HEK293 (cell line): ENCODE results near the gene ARHGAP24.
A peak's percentile ranks its signal among the peaks of the same experiment; 100 is the strongest.

ENCODE experiments used
- ATF2 ChIP-seq: fragments of 450-650 bp; formaldehyde crosslinking; IDR thresholded peaks from 2 replicates; pipeline ENCODE4 v1.5.1; 2016; ENCODE audit warnings: missing biosample characterization, missing genetic modification characterization, low read depth
- GFI1B ChIP-seq: fragments of 450-650 bp; formaldehyde crosslinking; IDR thresholded peaks from 2 replicates; pipeline ENCODE4 v1.5.1; 2016; ENCODE audit warnings: missing biosample characterization, missing genetic modification characterization
- KLF1 ChIP-seq: fragments of 450-650 bp; formaldehyde crosslinking; IDR thresholded peaks from 2 replicates; pipeline ENCODE4 v1.5.1; 2016; ENCODE audit warnings: missing biosample characterization, missing genetic modification characterization
- SCRT1 ChIP-seq: fragments of 450-650 bp; formaldehyde crosslinking; IDR thresholded peaks from 2 replicates; pipeline ENCODE4 v1.5.1; 2016; ENCODE audit warnings: missing biosample characterization, missing genetic modification characterization, borderline replicate concordance
- SCRT2 ChIP-seq: fragments of 450-650 bp; formaldehyde crosslinking; IDR thresholded peaks from 2 replicates; pipeline ENCODE4 v1.5.1; 2016; ENCODE audit warnings: missing biosample characterization, missing genetic modification characterization
- ZBTB17 ChIP-seq: fragments of 450-650 bp; formaldehyde crosslinking; IDR thresholded peaks from 2 replicates; pipeline ENCODE4 v1.5.1; 2016; ENCODE audit warnings: missing biosample characterization, missing genetic modification characterization
- ZEB2 ChIP-seq: fragments of 450-650 bp; formaldehyde crosslinking; IDR thresholded peaks from 2 replicates; pipeline ENCODE4 v1.5.1; 2016; ENCODE audit warnings: missing biosample characterization, missing genetic modification characterization
- ZNF10 ChIP-seq: fragments of 450-650 bp; formaldehyde crosslinking; IDR thresholded peaks from 2 replicates; pipeline ENCODE4 v1.5.1; 2017; ENCODE audit warnings: missing biosample characterization, missing genetic modification characterization
- ZNF138 ChIP-seq: fragments of 450-650 bp; formaldehyde crosslinking; IDR thresholded peaks from 2 replicates; pipeline ENCODE4 v1.5.1; 2016; ENCODE audit warnings: missing biosample characterization, missing genetic modification characterization, borderline replicate concordance
- ZNF16 ChIP-seq: fragments of 450-650 bp; formaldehyde crosslinking; IDR thresholded peaks from 2 replicates; pipeline ENCODE4 v1.5.1; 2016; ENCODE audit warnings: low read depth, missing biosample characterization, missing genetic modification characterization
- ZNF174 ChIP-seq: fragments of 450-650 bp; formaldehyde crosslinking; IDR thresholded peaks from 2 replicates; pipeline ENCODE4 v1.5.0; 2017; ENCODE audit warnings: missing biosample characterization, mild to moderate bottlenecking, missing genetic modification characterization
- ZNF2 ChIP-seq: fragments of 450-650 bp; formaldehyde crosslinking; IDR thresholded peaks from 2 replicates; pipeline ENCODE4 v1.5.1; 2016; ENCODE audit warnings: missing biosample characterization, missing genetic modification characterization
- ZNF248 ChIP-seq: fragments of 450-650 bp; formaldehyde crosslinking; IDR thresholded peaks from 2 replicates; pipeline ENCODE4 v1.5.1; 2017; ENCODE audit warnings: missing biosample characterization, missing genetic modification characterization
- ZNF341 ChIP-seq: fragments of 450-650 bp; formaldehyde crosslinking; IDR thresholded peaks from 2 replicates; pipeline ENCODE4; 2016; ENCODE audit warnings: low read depth, missing biosample characterization, missing genetic modification characterization
- ZNF423 ChIP-seq: fragments of 450-650 bp; formaldehyde crosslinking; IDR thresholded peaks from 2 replicates; pipeline ENCODE4 v1.5.1; 2016; ENCODE audit warnings: missing biosample characterization, missing genetic modification characterization
- ZNF521 ChIP-seq: fragments of 450-650 bp; formaldehyde crosslinking; IDR thresholded peaks from 2 replicates; pipeline ENCODE4 v1.5.1; 2017; ENCODE audit warnings: missing biosample characterization, mild to moderate bottlenecking, missing genetic modification characterization
- ZNF529 ChIP-seq: fragments of 450-650 bp; formaldehyde crosslinking; IDR thresholded peaks from 2 replicates; pipeline ENCODE4 v1.5.1; 2017; ENCODE audit warnings: missing genetic modification characterization, missing biosample characterization; ENCODE audit not compliant: insufficient replicate concordance
- ZNF830 ChIP-seq: fragments of 450-650 bp; IDR thresholded peaks from 2 replicates; pipeline ENCODE4 v1.5.0; 2018; ENCODE audit warnings: missing biosample characterization, missing genetic modification characterization, low read depth, mild to moderate bottlenecking, moderate library complexity
- TF ChIP-seq, protein P1 (sequence below): fragments of 450-650 bp; formaldehyde crosslinking; IDR thresholded peaks from 2 replicates; pipeline ENCODE4 v1.5.1; 2017; ENCODE audit warnings: missing biosample characterization, missing genetic modification characterization
- TF ChIP-seq, protein P2 (sequence below): fragments of 450-650 bp; formaldehyde crosslinking; conservative IDR thresholded peaks from 2 replicates; pipeline ENCODE4 v1.5.1; 2016; ENCODE audit warnings: low read depth, missing biosample characterization, missing genetic modification characterization
- TF ChIP-seq, protein P3 (sequence below): fragments of 450-650 bp; formaldehyde crosslinking; IDR thresholded peaks from 2 replicates; pipeline ENCODE4 v1.5.1; 2016; ENCODE audit warnings: missing biosample characterization, missing genetic modification characterization
- TF ChIP-seq, protein P4 (sequence below): fragments of 450-650 bp; formaldehyde crosslinking; IDR thresholded peaks from 2 replicates; pipeline ENCODE4 v1.5.1; 2016; ENCODE audit warnings: missing biosample characterization, missing genetic modification characterization

The ARHGAP24 gene

GRCh38 chr4:85929961-85930665 is 455.2 kb downstream of the ARHGAP24 start (continued):
- TF ChIP-seq ATF2 (tag by site-specific recombination) = no peak
- TF ChIP-seq, protein P1, sequence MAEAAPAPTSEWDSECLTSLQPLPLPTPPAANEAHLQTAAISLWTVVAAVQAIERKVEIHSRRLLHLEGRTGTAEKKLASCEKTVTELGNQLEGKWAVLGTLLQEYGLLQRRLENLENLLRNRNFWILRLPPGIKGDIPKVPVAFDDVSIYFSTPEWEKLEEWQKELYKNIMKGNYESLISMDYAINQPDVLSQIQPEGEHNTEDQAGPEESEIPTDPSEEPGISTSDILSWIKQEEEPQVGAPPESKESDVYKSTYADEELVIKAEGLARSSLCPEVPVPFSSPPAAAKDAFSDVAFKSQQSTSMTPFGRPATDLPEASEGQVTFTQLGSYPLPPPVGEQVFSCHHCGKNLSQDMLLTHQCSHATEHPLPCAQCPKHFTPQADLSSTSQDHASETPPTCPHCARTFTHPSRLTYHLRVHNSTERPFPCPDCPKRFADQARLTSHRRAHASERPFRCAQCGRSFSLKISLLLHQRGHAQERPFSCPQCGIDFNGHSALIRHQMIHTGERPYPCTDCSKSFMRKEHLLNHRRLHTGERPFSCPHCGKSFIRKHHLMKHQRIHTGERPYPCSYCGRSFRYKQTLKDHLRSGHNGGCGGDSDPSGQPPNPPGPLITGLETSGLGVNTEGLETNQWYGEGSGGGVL (tag by site-specific recombination) = peak; percentile 53
- no peak for TF ChIP-seq SCRT1 (tag by site-specific recombination)
- TF ChIP-seq ZNF521 (tag by site-specific recombination) = no peak
- no peak for TF ChIP-seq ZEB2 (tag by site-specific recombination)
- TF ChIP-seq, protein P2, sequence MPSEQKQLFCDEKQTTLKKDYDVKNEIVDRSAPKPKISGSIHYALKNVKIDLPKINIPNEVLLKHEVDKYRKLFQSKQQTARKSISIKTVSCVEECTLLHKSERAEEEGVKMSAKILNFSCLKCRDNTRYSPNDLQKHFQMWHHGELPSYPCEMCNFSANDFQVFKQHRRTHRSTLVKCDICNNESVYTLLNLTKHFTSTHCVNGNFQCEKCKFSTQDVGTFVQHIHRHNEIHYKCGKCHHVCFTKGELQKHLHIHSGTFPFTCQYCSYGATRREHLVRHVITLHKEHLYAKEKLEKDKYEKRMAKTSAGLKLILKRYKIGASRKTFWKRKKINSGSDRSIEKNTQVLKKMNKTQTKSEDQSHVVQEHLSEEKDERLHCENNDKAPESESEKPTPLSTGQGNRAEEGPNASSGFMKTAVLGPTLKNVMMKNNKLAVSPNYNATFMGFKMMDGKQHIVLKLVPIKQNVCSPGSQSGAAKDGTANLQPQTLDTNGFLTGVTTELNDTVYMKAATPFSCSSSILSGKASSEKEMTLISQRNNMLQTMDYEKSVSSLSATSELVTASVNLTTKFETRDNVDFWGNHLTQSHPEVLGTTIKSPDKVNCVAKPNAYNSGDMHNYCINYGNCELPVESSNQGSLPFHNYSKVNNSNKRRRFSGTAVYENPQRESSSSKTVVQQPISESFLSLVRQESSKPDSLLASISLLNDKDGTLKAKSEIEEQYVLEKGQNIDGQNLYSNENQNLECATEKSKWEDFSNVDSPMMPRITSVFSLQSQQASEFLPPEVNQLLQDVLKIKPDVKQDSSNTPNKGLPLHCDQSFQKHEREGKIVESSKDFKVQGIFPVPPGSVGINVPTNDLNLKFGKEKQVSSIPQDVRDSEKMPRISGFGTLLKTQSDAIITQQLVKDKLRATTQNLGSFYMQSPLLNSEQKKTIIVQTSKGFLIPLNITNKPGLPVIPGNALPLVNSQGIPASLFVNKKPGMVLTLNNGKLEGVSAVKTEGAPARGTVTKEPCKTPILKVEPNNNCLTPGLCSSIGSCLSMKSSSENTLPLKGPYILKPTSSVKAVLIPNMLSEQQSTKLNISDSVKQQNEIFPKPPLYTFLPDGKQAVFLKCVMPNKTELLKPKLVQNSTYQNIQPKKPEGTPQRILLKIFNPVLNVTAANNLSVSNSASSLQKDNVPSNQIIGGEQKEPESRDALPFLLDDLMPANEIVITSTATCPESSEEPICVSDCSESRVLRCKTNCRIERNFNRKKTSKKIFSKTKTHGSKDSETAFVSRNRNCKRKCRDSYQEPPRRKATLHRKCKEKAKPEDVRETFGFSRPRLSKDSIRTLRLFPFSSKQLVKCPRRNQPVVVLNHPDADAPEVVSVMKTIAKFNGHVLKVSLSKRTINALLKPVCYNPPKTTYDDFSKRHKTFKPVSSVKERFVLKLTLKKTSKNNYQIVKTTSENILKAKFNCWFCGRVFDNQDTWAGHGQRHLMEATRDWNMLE (tag by site-specific recombination) = no peak
- TF ChIP-seq KLF1 = no peak
- no peak for TF ChIP-seq ZNF16
- TF ChIP-seq ZNF2 (tag by site-specific recombination) = no peak
- no peak for TF ChIP-seq ZNF830 (tag by site-specific recombination)
- no peak for TF ChIP-seq ZNF529 (tag by site-specific recombination)
- no peak for TF ChIP-seq ZNF138 (tag by site-specific recombination)
- no peak for TF ChIP-seq ZNF248 (tag by site-specific recombination)
- no peak for TF ChIP-seq ZNF423 (tag by site-specific recombination)
- no peak for TF ChIP-seq GFI1B (tag by site-specific recombination)
- TF ChIP-seq SCRT2 = peak; percentile 72
- TF ChIP-seq ZBTB17 (tag by site-specific recombination) = 0 out of 2 replicates have a peak, but pooled peaks have one; percentile 17
- no peak for TF ChIP-seq ZNF174
- no peak for TF ChIP-seq ZNF341 (tag by site-specific recombination)
- peak; percentile 93 for TF ChIP-seq ZNF10
- TF ChIP-seq, protein P3, sequence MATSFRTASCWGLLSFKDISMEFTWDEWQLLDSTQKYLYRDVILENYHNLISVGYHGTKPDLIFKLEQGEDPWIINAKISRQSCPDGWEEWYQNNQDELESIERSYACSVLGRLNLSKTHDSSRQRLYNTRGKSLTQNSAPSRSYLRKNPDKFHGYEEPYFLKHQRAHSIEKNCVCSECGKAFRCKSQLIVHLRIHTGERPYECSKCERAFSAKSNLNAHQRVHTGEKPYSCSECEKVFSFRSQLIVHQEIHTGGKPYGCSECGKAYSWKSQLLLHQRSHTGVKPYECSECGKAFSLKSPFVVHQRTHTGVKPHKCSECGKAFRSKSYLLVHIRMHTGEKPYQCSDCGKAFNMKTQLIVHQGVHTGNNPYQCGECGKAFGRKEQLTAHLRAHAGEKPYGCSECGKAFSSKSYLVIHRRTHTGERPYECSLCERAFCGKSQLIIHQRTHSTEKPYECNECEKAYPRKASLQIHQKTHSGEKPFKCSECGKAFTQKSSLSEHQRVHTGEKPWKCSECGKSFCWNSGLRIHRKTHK (tag by site-specific recombination) = no peak
- TF ChIP-seq, protein P4, sequence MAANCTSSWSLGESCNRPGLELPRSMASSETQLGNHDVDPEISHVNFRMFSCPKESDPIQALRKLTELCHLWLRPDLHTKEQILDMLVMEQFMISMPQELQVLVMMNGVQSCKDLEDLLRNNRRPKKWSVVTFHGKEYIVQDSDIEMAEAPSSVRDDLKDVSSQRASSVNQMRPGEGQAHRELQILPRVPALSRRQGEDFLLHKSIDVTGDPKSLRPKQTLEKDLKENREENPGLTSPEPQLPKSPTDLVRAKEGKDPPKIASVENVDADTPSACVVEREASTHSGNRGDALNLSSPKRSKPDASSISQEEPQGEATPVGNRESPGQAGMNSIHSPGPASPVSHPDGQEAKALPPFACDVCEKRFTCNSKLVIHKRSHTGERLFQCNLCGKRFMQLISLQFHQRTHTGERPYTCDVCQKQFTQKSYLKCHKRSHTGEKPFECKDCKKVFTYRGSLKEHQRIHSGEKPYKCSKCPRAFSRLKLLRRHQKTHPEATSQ (tag by site-specific recombination) = no peak
